GM12878 (cell line): ENCODE measurements around the gene MOCS1. TPM values are rescaled to one million over a fixed set of nuclear protein-coding genes. Genes with fewer than 3 reads are reported as not detected.

Experiments
- ATAC-seq: fragments of 200-7000 bp; cut with Tn5 transposase; 3 replicates; pipeline ENCODE4 v1.9.1; 2020; ENCODE audit warnings: mild to moderate bottlenecking, moderate library complexity
- BruUV-seq: library from RNA; stranded (reverse); fragments of 400-500 nt; replicated peaks from 2 replicates; lab custom pipeline; 2021; lab: Mats Ljungman, UMichigan
- CTCF ChIA-PET: fragments of 300-600 bp; sonication (Branson Sonifier 250); formaldehyde crosslinking; extraction: SDS; loops from one replicate; lab custom pipeline; 2021; ENCODE audit warnings: inconsistent platforms; lab: Yijun Ruan, JAX
- POLR2A ChIA-PET: fragments of 350-600 bp; formaldehyde crosslinking; extraction: SDS; loops from one replicate; lab custom pipeline; 2021; ENCODE audit warnings: inconsistent platforms; lab: Charles Lee
- RAD21 ChIA-PET: fragments of 300-600 bp; sonication (Branson Sonifier 250); formaldehyde crosslinking; loops from one replicate; lab custom pipeline; 2023; ENCODE audit warnings: antibody characterized with exemption; ENCODE audit not compliant: unreplicated experiment; lab: Charles Lee
- SMC1A ChIA-PET: fragments of 300-600 bp; sonication (Branson Sonifier 250); formaldehyde crosslinking; loops from one replicate; lab custom pipeline; 2023; ENCODE audit not compliant: unreplicated experiment, uncharacterized antibody; lab: Charles Lee
- DNase-seq: peaks from one replicate; pipeline ENCODE4 v3.0.0-alpha.2; 2011; ENCODE audit warnings: low read depth, low spot score
- FAIRE-seq: peaks from 3 replicates; lab custom pipeline; 2011; peaks lifted over from hg19 to GRCh38; lab: Jason Lieb, UNC
- H2AFZ ChIP-seq: 2 replicates; pipeline ENCODE4 v1.6.0; 2011; ENCODE audit warnings: low read depth, low read length, control low read depth; ENCODE audit not compliant: control insufficient read depth
- H3K27ac ChIP-seq: 2 replicates; pipeline ENCODE4 v1.5.1; 2011; ENCODE audit warnings: control low read depth; ENCODE audit not compliant: control insufficient read depth, insufficient read depth
- H3K27me3 ChIP-seq, 2 experiments: replicated peaks in 1 of 2; 2 replicates each; pipeline versions ENCODE4 v1.6.0 to v1.6.1; 2011; ENCODE audit warnings: low read length in 1 of 2; ENCODE audit not compliant: control insufficient read depth in 2 of 2, insufficient read depth in 2 of 2
- H3K36me3 ChIP-seq, 2 experiments: 2 replicates each; pipeline ENCODE4 v1.5.1; 2011; ENCODE audit warnings: low read length in 1 of 2; ENCODE audit not compliant: control insufficient read depth in 2 of 2, insufficient read depth in 2 of 2
- H3K4me1 ChIP-seq: 2 replicates; pipeline ENCODE4 v1.6.1; 2011; ENCODE audit warnings: mild to moderate bottlenecking, low read length, moderate library complexity, mixed read lengths; ENCODE audit not compliant: control insufficient read depth, insufficient read depth
- H3K4me2 ChIP-seq: 2 replicates; pipeline ENCODE4 v1.6.0; 2011; ENCODE audit warnings: control low read depth; ENCODE audit not compliant: control insufficient read depth, insufficient read depth
- H3K4me3 ChIP-seq: fragments of 200-600 bp; sonication (generic); 2 replicates; pipeline ENCODE4 v1.5.1; 2016
- H3K79me2 ChIP-seq: 2 replicates; pipeline ENCODE4 v1.6.0; 2011; ENCODE audit warnings: low read length; ENCODE audit not compliant: control insufficient read depth, insufficient read depth
- H3K9ac ChIP-seq: 2 replicates; pipeline ENCODE4 v1.8.0; 2011; ENCODE audit warnings: low read length, control low read depth, mixed read lengths; ENCODE audit not compliant: control insufficient read depth, insufficient read depth
- H3K9me3 ChIP-seq: replicated peaks from 3 replicates; pipeline ENCODE4 v1.5.1; 2011; ENCODE audit warnings: mild to moderate bottlenecking, low read length; ENCODE audit not compliant: control insufficient read depth, insufficient read depth
- H4K20me1 ChIP-seq: 2 replicates; pipeline ENCODE4 v1.6.0; 2011; ENCODE audit not compliant: control insufficient read depth, insufficient read depth
- DPF2 ChIP-seq: fragments of 450-650 bp; IDR thresholded peaks from 2 replicates; pipeline ENCODE4 v1.6.1; 2017; ENCODE audit warnings: mild to moderate bottlenecking
- EP300 ChIP-seq, 2 experiments: fragments of 150-350 bp in 1 of 2; IDR thresholded peaks; 2 replicates each; pipeline ENCODE4 v1.6.1; 2011 to 2012; ENCODE audit warnings: low read depth in 2 of 2, low read length in 2 of 2, borderline replicate concordance in 1 of 2, improper control_type of control experiment in 1 of 2, inconsistent platforms in 1 of 2; ENCODE audit not compliant: control insufficient read depth in 1 of 2
- NFYB ChIP-seq: IDR thresholded peaks from 2 replicates; pipeline ENCODE4 v1.6.1; 2011; ENCODE audit warnings: low read depth, mild to moderate bottlenecking, low read length, improper control_type of control experiment, moderate library complexity; ENCODE audit not compliant: insufficient read depth
- SPI1 ChIP-seq: IDR thresholded peaks from 2 replicates; pipeline ENCODE4 v1.6.1; 2011; ENCODE audit warnings: low read depth, mild to moderate bottlenecking, low read length, moderate library complexity, borderline replicate concordance; ENCODE audit not compliant: insufficient read depth
- SREBF1 ChIP-seq: IDR thresholded peaks from 2 replicates; pipeline ENCODE4 v1.6.1; 2012; ENCODE audit warnings: mild to moderate bottlenecking, low read length
- TARDBP ChIP-seq: IDR thresholded peaks from 2 replicates; pipeline ENCODE4 v1.6.1; 2016; ENCODE audit warnings: borderline replicate concordance
- ZNF274 ChIP-seq: IDR thresholded peaks from one replicate; pipeline ENCODE4 v1.8.0; 2011; ENCODE audit not compliant: insufficient read length, insufficient read depth
- ZZZ3 ChIP-seq: IDR thresholded peaks from 2 replicates; pipeline ENCODE4 v1.6.1; 2011; ENCODE audit warnings: low read depth; ENCODE audit not compliant: control insufficient read depth, insufficient read length
- WGBS: methylation state at CpG from one replicate; pipeline ENCODE4 v1.1.6; 2016; ENCODE audit warnings: low lambda C conversion rate; ENCODE audit not compliant: insufficient replicate concordance, insufficient coverage; ENCODE audit errors: missing lambda C conversion rate; 5-methylcytosine and 5-hydroxymethylcytosine counted together
- in situ Hi-C: fragments of 300-500 bp; cut with MboI; formaldehyde crosslinking; loops from 9 replicates; pipeline ENCODE4 v1.14.3; 2018; ENCODE audit warnings: mixed read lengths
- intact Hi-C: fragments of 100-400 bp; cut with micrococcal nuclease; formaldehyde crosslinking; loops from one replicate; pipeline ENCODE4 v1.14.2; 2022; ENCODE audit not compliant: unreplicated experiment
- polyA plus RNA-seq, 11 experiments: library from polyadenylated mRNA; depleted of rRNA in 4 of 11; unstranded in 6 of 11; stranded (reverse) in 5 of 11; fragments of >200 nt; fragmentation: Nextera tagmentation in 4 of 11; fragmentation: Illumina TruSeq in 1 of 11; extraction: Ambion mirVana in 4 of 11; extraction: Trizol in 1 of 11; gene quantifications; 1 replicate in 1 of 11; 2 replicates in 10 of 11; pipeline versions ENCODE4 v1.2.1 to v1.2.3, GENCODE V29; 2011 to 2016; ENCODE audit warnings: inconsistent platforms in 2 of 11, missing spikeins in 2 of 11, low read depth in 1 of 11
- total RNA-seq, 4 experiments: library from RNA; depleted of rRNA in 3 of 4; stranded (reverse); fragments of >200 nt in 3 of 4; fragmentation: Illumina TruSeq in 1 of 4; extraction: Trizol in 1 of 4; gene quantifications; 2 replicates each; pipeline versions ENCODE4 v1.2.1 to v1.2.3, GENCODE V29; 2013 to 2021
- TF ChIP-seq, protein P1 (sequence below): fragments of 450-650 bp; IDR thresholded peaks from 2 replicates; pipeline ENCODE4 v1.6.1; 2014; ENCODE audit warnings: mild to moderate bottlenecking
- TF ChIP-seq, protein P2 (sequence below): IDR thresholded peaks from 2 replicates; pipeline ENCODE4 v1.6.1; 2012; ENCODE audit warnings: improper control_type of control experiment, low read depth, low read length; ENCODE audit not compliant: insufficient replicate concordance
- TF ChIP-seq, protein P3 (sequence below): fragments of 450-650 bp; IDR thresholded peaks from 2 replicates; pipeline ENCODE4 v1.6.1; 2018; ENCODE audit warnings: borderline replicate concordance, mild to moderate bottlenecking; ENCODE audit not compliant: partially characterized antibody

The MOCS1 gene
- total and polyA plus RNA-seq, 10 of the 15 experiments (the other 5 are each of a cell fraction or from before 2014, with no cell fraction given), result 0.02 to 5.4 (median 0.16) TPM; not detected in 2

DNA sequence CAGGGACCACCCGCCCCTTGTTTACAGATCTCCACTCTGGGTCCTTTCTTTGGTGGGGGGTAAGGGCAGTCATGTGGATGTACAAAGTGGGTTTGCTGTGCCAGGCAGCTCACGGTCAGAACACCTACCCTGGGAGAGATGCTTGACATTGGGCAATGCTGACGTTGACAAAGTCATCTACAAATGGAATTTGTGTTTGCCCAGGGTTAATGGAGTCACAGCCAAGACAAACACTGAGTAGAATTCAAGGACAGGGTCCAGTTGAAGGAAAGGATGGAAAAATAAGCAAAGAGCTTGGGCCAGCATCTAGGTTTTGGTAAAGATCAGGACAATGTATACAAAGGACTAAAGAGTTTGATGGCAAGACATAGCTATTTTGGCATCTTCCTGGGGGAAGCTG, 54.7 kb downstream of the MOCS1 start:
- intact Hi-C loops (no loop called here), in situ Hi-C loops (no loop called here)
- 10% methylated on average over 3 of the region's 3 CpGs for WGBS
- no peak overlapping the region for H2AFZ ChIP-seq
- POLR2A ChIA-PET, result no interaction called here
- no peaks in the 10 kb centered on the region for H3K79me2 ChIP-seq
- ATAC-seq (no peak), DNase-seq (no peak), FAIRE-seq (no peak)
- H3K27ac ChIP-seq, result no peak overlapping the region
- H3K9ac ChIP-seq, result no peak overlapping the region
- no peaks in the 10 kb centered on the region for H3K36me3 ChIP-seq
- no TSS peak for BruUV-seq
- H3K27me3 ChIP-seq, result no peaks in the 10 kb centered on the region; a peak in 1 of 4 replicates
- TF ChIP-seq EP300 (IDR thresholded peaks at IDR 0.05; ENCODE audit: borderline replicate concordance in 1 of 2, control insufficient read depth in 1 of 2, low read depth in 2 of 2, low read length in 2 of 2) (no peak), NFYB (no peak), SPI1 (no peak), TARDBP (no peak), DPF2 (no peak), ZNF274 (no peak), ZZZ3 (no peak), SREBF1 (no peak)
- TF ChIP-seq, protein P1, sequence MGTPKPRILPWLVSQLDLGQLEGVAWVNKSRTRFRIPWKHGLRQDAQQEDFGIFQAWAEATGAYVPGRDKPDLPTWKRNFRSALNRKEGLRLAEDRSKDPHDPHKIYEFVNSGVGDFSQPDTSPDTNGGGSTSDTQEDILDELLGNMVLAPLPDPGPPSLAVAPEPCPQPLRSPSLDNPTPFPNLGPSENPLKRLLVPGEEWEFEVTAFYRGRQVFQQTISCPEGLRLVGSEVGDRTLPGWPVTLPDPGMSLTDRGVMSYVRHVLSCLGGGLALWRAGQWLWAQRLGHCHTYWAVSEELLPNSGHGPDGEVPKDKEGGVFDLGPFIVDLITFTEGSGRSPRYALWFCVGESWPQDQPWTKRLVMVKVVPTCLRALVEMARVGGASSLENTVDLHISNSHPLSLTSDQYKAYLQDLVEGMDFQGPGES, result no peak
- TF ChIP-seq, protein P2, sequence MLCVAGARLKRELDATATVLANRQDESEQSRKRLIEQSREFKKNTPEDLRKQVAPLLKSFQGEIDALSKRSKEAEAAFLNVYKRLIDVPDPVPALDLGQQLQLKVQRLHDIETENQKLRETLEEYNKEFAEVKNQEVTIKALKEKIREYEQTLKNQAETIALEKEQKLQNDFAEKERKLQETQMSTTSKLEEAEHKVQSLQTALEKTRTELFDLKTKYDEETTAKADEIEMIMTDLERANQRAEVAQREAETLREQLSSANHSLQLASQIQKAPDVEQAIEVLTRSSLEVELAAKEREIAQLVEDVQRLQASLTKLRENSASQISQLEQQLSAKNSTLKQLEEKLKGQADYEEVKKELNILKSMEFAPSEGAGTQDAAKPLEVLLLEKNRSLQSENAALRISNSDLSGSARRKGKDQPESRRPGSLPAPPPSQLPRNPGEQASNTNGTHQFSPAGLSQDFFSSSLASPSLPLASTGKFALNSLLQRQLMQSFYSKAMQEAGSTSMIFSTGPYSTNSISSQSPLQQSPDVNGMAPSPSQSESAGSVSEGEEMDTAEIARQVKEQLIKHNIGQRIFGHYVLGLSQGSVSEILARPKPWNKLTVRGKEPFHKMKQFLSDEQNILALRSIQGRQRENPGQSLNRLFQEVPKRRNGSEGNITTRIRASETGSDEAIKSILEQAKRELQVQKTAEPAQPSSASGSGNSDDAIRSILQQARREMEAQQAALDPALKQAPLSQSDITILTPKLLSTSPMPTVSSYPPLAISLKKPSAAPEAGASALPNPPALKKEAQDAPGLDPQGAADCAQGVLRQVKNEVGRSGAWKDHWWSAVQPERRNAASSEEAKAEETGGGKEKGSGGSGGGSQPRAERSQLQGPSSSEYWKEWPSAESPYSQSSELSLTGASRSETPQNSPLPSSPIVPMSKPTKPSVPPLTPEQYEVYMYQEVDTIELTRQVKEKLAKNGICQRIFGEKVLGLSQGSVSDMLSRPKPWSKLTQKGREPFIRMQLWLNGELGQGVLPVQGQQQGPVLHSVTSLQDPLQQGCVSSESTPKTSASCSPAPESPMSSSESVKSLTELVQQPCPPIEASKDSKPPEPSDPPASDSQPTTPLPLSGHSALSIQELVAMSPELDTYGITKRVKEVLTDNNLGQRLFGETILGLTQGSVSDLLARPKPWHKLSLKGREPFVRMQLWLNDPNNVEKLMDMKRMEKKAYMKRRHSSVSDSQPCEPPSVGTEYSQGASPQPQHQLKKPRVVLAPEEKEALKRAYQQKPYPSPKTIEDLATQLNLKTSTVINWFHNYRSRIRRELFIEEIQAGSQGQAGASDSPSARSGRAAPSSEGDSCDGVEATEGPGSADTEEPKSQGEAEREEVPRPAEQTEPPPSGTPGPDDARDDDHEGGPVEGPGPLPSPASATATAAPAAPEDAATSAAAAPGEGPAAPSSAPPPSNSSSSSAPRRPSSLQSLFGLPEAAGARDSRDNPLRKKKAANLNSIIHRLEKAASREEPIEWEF, result no peak
- TF ChIP-seq, protein P3, sequence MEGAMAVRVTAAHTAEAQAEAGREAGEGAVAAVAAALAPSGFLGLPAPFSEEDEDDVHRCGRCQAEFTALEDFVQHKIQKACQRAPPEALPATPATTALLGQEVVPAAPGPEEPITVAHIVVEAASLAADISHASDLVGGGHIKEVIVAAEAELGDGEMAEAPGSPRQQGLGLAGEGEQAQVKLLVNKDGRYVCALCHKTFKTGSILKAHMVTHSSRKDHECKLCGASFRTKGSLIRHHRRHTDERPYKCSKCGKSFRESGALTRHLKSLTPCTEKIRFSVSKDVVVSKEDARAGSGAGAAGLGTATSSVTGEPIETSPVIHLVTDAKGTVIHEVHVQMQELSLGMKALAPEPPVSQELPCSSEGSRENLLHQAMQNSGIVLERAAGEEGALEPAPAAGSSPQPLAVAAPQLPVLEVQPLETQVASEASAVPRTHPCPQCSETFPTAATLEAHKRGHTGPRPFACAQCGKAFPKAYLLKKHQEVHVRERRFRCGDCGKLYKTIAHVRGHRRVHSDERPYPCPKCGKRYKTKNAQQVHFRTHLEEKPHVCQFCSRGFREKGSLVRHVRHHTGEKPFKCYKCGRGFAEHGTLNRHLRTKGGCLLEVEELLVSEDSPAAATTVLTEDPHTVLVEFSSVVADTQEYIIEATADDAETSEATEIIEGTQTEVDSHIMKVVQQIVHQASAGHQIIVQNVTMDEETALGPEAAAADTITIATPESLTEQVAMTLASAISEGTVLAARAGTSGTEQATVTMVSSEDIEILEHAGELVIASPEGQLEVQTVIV, result no peak
- no peaks in the 10 kb centered on the region for H3K9me3 ChIP-seq
- H3K4me1 ChIP-seq, result no peaks in the 10 kb centered on the region
- H3K4me3 ChIP-seq, result no peak overlapping the region
- H3K4me2 ChIP-seq, result no peak overlapping the region
- CTCF ChIA-PET, result interaction anchor here (1.3 to 11.7 kb wide), 5 partner anchors 12 to 517 kb away, joined by 3 to 98 read pairs (median 7); no protein-coding TSS in a partner anchor
- no peaks in the 10 kb centered on the region for H4K20me1 ChIP-seq
- RAD21 ChIA-PET, result no interaction called here
- SMC1A ChIA-PET, result interaction anchor here (2.5 kb wide), 1 partner anchor 14 kb away, joined by 15 read pairs; no protein-coding TSS in a partner anchor
